ENCODE results near the gene GATB.

The GATB gene

GRCh38 chr4:151689211-151689991, 71.4 kb downstream of the GATB start:
- H3K27me3 Mint-ChIP-seq (ENCODE audit: low read depth), result peaks cover 12% of the 10 kb centered on the region
- H3K27ac Mint-ChIP-seq, result peak overlapping the region; percentile 48 to 92 (median 81)
- H3K36me3 Mint-ChIP-seq (ENCODE audit: low read depth), result peaks cover 11% of the 10 kb centered on the region
- TF ChIP-seq, protein P1, sequence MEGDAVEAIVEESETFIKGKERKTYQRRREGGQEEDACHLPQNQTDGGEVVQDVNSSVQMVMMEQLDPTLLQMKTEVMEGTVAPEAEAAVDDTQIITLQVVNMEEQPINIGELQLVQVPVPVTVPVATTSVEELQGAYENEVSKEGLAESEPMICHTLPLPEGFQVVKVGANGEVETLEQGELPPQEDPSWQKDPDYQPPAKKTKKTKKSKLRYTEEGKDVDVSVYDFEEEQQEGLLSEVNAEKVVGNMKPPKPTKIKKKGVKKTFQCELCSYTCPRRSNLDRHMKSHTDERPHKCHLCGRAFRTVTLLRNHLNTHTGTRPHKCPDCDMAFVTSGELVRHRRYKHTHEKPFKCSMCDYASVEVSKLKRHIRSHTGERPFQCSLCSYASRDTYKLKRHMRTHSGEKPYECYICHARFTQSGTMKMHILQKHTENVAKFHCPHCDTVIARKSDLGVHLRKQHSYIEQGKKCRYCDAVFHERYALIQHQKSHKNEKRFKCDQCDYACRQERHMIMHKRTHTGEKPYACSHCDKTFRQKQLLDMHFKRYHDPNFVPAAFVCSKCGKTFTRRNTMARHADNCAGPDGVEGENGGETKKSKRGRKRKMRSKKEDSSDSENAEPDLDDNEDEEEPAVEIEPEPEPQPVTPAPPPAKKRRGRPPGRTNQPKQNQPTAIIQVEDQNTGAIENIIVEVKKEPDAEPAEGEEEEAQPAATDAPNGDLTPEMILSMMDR (IDR thresholded peaks at IDR 0.05; ENCODE audit: unreplicated experiment in 3 of 3), result no peak
- H3K4me3 Mint-ChIP-seq, result peak overlapping the region in 1 of 3 experiments; percentile 22
- H3K9me3 Mint-ChIP-seq, result no peaks in the 10 kb centered on the region
- peaks cover 69% of the 10 kb centered on the region for H3K4me1 Mint-ChIP-seq

DNA sequence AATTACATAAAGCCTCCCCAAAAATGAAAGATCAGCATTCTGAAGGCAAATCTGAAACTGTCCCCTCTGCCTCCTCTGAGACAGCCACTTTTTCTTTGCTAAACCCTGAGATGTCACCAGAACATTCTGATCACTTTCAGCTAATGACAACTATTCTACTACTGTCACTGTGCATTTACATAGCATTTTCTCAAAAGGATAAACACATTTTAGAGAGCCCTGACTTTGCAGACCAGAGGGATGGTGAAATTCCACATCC, 72.1 kb downstream of the GATB start:
- TF ChIP-seq, protein P1 (IDR thresholded peaks at IDR 0.05; ENCODE audit: unreplicated experiment in 3 of 3), result no peak
- Mint-ChIP-seq H3K9me3 (no peaks in the 10 kb centered on the region), H3K4me1 (peaks cover 69% of the 10 kb centered on the region), H3K4me3 (no peak overlapping the region), H3K27me3 (ENCODE audit: low read depth) (peaks cover 14% of the 10 kb centered on the region), H3K27ac (peak overlapping the region in 1 of 3 experiments; percentile 70), H3K36me3 (ENCODE audit: low read depth) (peaks cover 17% of the 10 kb centered on the region)

- Mint-ChIP-seq H3K4me1 (peaks cover 66% of the 10 kb centered on the region), H3K27ac (peak overlapping the region in 2 of 3 experiments; percentile 14 to 70), H3K36me3 (ENCODE audit: low read depth) (peaks cover 22% of the 10 kb centered on the region), H3K4me3 (no peak overlapping the region), H3K27me3 (ENCODE audit: low read depth) (peaks cover 17% of the 10 kb centered on the region), H3K9me3 (no peaks in the 10 kb centered on the region)
- TF ChIP-seq, protein P1 (IDR thresholded peaks at IDR 0.05; ENCODE audit: unreplicated experiment in 3 of 3), result no peak
Observed at GRCh38 chr4:151688003-151688784, 72.6 kb downstream of the GATB start.

- Mint-ChIP-seq H3K4me3 (no peak overlapping the region), H3K4me1 (peaks cover 56% of the 10 kb centered on the region), H3K27ac (peak overlapping the region in 2 of 3 experiments; percentile 70 to 75), H3K27me3 (ENCODE audit: low read depth) (peaks cover 21% of the 10 kb centered on the region), H3K36me3 (ENCODE audit: low read depth) (peaks cover 28% of the 10 kb centered on the region), H3K9me3 (no peaks in the 10 kb centered on the region)
- TF ChIP-seq, protein P1 (IDR thresholded peaks at IDR 0.05; ENCODE audit: unreplicated experiment in 3 of 3), result no peak
Observed at GRCh38 chr4:151687021-151687640, 73.7 kb downstream of the GATB start.

GRCh38 chr4:151685303-151685702, 75.5 kb downstream of the GATB start:
- H3K27me3 Mint-ChIP-seq (ENCODE audit: low read depth), result peaks cover 21% of the 10 kb centered on the region
- TF ChIP-seq, protein P1 (IDR thresholded peaks at IDR 0.05; ENCODE audit: unreplicated experiment in 3 of 3), result no peak
- no peak overlapping the region for H3K27ac Mint-ChIP-seq
- peaks cover 39% of the 10 kb centered on the region for H3K4me1 Mint-ChIP-seq
- no peak overlapping the region for H3K4me3 Mint-ChIP-seq
- no peaks in the 10 kb centered on the region for H3K9me3 Mint-ChIP-seq
- H3K36me3 Mint-ChIP-seq (ENCODE audit: low read depth), result peaks cover 32% of the 10 kb centered on the region
